K562 treated with DMSO at 1 percent for 4 hours (cell line): ENCODE results near the gene IRGQ. TPM values are rescaled to one million over a fixed set of nuclear protein-coding genes. Genes with fewer than 3 reads are reported as not detected.

Experiments
- total RNA-seq: library from RNA; unstranded; fragments of 300-600 nt; gene quantifications from 2 replicates; pipeline ENCODE4 v1.2.3, GENCODE V29; 2022; ENCODE audit not compliant: insufficient read depth

IRGQ gene, protein sequence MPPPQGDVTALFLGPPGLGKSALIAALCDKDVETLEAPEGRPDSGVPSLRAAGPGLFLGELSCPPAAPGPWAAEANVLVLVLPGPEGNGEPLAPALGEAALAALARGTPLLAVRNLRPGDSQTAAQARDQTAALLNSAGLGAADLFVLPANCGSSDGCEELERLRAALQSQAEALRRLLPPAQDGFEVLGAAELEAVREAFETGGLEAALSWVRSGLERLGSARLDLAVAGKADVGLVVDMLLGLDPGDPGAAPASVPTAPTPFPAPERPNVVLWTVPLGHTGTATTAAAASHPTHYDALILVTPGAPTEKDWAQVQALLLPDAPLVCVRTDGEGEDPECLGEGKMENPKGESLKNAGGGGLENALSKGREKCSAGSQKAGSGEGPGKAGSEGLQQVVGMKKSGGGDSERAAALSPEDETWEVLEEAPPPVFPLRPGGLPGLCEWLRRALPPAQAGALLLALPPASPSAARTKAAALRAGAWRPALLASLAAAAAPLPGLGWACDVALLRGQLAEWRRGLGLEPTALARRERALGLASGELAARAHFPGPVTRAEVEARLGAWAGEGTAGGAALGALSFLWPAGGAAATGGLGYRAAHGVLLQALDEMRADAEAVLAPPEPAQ
- 5.4 and 10.9 TPM in 2 replicates for total RNA-seq

DNA sequence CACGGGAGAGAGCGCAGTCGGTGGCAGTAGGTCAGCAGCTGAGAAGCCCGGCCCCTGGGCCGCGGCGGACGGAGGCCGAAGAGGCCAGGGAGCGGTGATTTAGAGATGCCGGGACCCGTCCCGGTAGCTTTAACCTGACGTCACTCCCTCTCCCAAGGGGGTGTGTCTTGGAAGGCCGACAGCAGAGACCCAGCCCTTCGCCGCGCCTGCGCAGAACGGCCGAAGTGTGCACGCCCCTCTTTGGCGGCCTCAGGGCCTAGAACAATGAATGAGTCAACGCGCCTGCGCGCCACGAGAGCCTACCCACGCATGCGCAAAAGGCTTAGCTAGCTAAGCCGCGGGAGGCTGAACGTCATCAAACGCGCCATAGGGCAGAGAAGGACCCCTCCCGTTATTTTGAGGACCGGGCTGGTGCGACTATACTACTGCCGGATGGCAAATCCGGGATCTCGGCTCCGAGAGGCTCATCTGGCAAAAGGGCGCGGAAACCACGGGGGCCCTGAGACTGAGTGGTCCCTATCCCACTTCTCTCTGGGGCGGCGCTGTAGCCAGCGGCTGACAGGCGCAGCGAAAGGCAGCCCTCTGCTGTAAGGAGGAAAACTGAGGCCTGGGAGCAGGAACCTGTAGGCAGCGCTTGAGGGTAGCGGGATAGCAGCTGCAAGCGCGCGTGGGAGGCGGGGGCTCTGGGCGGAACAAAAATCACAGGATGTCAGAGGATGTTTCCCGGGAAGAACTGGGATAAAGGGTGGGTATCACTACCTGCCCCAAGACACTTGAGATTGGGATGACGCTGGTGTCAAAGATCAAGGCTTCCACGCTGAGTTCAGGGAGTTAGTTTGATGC lies at the start of gene IRGQ, which contains the start of gene ZNF576:
IRGQ (minus strand) TSS at position 136 of the 843 bp plus-strand sequence. CDS start 796 bp downstream, outside the sequence.
ZNF576 (plus strand) TSS at position 597 of the 843 bp plus-strand sequence. CDS start 514 bp downstream, outside the sequence.

DNA sequence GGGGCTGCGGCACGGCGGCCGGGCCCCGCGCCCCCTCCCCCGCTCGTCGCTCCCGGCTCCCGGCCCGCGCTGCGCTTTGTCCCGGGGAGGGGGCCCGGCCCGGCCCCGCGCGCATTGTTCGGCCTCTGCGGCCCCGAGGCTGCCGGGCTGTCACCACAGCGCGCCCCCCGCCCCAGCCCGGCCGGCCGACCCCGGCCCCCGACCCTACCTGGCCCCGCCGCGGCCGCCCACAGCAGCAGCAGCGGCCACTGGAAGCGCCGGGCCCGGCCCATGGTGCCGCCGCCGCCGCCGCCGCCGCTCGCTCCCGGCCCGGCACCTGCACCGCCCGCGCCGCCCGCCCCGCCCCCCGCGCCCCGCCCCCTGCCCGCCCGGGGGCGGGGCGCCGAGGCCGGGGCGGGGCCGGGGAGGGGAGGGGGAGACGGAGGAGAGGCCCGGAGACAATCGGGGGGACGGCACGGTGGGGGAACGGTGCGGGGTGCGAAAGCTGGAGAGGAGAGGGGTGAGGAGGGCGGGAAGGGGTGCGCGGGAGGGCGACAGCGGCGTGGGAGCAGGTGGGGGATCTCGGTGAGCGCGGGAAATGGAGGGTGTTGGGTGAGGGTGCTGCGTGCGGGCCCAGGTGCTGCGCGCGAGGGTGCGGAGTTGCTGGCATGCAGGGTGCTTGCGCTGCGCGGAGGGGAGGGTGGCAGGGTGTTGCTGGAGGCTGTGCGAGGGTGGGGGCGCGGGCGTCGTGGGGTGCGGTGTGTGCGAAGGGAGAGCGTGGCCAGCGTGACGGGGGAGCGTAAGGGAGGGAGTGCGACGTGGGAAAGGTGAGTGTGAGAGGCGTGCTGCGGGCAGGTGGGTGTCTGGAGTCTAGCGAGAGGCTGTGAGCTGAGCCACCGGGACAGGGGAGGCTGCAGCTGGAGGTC lies 43.8 kb upstream of the IRGQ start, which contains the start of gene CADM4:
CADM4 (minus strand) TSS at position 332 of the 905 bp plus-strand sequence; CDS start at position 272, 60 bp downstream.

DNA sequence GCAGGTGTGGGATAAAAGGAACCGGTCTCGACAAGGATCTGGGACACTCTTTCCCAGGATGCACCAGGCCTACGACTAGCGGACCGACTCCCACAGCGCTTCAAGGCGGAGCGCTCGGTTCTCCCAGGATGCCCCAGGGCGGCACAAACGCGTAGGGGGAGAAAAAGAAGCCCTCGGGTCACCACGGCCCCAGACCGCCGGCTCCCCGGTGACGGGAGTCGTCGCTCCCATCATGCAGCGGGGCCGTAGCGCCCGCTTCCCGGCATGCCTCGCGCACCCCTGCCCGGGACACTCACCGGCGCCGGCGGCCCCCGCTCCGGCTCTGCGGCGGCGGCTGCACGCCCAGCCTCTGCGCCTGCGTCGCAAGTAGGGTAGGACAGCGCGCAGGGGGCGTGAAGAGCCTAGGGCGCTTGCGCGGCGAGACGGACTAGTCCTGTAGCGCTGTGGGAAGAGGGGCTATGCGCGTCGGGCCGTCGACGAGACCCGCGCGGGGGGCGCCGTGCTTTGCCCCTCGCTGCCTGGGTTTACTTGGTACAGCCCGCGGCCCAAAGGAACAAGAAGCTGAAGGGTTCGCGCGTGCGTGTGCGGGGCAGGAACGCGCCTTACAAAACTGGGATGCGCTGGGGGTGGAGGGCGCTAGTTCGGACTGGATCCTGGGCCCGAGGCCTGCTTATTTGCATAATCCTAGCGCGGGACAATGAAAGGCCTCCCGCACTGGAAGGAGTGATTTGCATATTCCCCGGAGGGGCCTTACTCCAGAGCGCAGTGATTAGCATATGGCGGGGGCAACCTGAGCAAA lies 23.5 kb upstream of the IRGQ start, which contains the start of gene ZNF428:
ZNF428 (minus strand) TSS at position 368 of the 799 bp plus-strand sequence. CDS start 5,325 bp downstream, outside the sequence.

DNA sequence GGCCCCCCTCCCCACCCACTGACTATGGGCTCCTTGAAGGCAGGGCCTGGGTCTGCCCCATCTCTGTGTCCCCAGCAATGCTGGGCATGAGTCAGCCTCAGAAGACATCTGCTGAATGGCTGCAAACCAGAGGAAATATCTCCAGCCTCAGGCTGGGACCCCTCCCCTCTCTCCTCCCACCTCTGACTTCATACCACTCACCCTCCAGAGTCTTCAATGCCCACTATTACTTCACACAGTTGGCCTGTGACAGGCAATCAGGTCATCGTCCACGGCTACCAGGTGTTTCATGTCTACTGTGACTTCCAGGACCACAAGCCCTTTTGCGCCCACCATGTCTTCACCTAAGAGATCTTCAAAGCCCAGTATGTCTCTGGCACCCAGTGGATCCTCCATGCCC lies 15.9 kb upstream of the IRGQ start, which contains the start of gene SRRM5:
SRRM5 (plus strand) TSS at position 301 of the 400 bp plus-strand sequence; CDS start at position 335, 34 bp downstream.

DNA sequence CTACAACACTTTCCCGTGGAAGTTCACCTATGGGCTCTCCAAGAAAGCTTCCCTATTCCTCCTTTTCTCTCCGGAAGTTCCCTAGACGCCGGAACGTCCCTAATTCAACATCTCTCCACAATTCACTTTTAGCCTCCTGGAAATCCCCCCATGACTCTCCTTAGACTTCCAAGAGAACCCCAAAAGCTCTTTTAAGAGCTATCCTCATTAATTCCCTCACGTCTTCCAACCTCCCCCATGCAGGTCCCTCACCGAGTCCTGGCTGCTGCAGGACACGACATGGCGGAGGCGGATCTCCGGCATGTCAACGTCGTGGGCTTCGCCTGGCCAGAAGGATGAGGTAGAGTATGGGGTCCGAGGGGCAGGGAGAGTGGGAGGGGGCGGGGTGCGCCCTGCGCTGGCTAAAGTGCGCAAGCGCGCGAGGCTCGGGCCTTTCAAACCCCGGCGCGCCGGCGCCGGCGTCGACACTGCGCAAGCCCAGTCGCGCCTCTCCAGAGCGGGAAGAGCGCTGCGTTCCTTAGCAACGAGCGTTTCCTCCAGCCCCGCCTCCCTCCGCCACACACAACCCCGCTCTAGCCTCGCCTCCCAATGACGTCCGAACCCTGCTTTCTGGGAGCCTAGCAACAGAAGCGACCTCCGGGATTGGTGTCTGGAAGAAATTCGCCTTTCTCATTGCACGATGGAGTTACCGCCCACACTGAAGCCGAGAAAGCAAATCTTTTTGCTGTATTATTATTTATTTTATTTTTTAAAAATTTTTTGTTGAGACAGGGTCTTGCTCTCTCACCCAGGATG lies 20.6 kb downstream of the IRGQ start, which contains the start of the genes PINLYP and XRCC1:
PINLYP (plus strand) TSS at position 646 of the 795 bp plus-strand sequence. CDS start 1,391 bp downstream, outside the sequence.
XRCC1 (minus strand) TSS at position 372 of the 795 bp plus-strand sequence; CDS start at position 303, 69 bp downstream.

Other genes starting within 250 kb of the IRGQ start
- not detected in 2 replicates for gene CD177, start 242.4 kb downstream of the IRGQ start, total RNA-seq
- 0.76 and 1.6 TPM in 2 replicates for gene TEX101, start 181.2 kb downstream of the IRGQ start, total RNA-seq
- 1.2 TPM in 1 of 2 replicates, not detected in the other for gene LYPD3, start 130.5 kb downstream of the IRGQ start, total RNA-seq
- 10.0 and 14.5 TPM in 2 replicates for gene PHLDB3, start 91.4 kb downstream of the IRGQ start, total RNA-seq
- 18.3 and 26.5 TPM in 2 replicates for gene ETHE1, start 68.9 kb downstream of the IRGQ start, total RNA-seq
- 0.98 and 1.4 TPM in 2 replicates for gene ZNF575, start 62.9 kb downstream of the IRGQ start, total RNA-seq
- gene XRCC1, start 20.6 kb downstream of the IRGQ start, total RNA-seq: 47.9 and 49.2 TPM in 2 replicates
- 4.8 and 6.7 TPM in 2 replicates for gene PINLYP, start 20.3 kb downstream of the IRGQ start, total RNA-seq
- 6.1 and 6.6 TPM in 2 replicates for gene ZNF576, start 461 bp upstream of the IRGQ start, total RNA-seq
- 0.67 TPM in 1 of 2 replicates, not detected in the other for gene SRRM5, start 16.0 kb upstream of the IRGQ start, total RNA-seq
- gene ZNF428, start 23.5 kb upstream of the IRGQ start, total RNA-seq: 51.8 and 54.5 TPM in 2 replicates
- 2.9 and 4.4 TPM in 2 replicates for gene CADM4, start 43.7 kb upstream of the IRGQ start, total RNA-seq
- gene PLAUR, start 74.0 kb upstream of the IRGQ start, total RNA-seq: 19.7 and 23.4 TPM in 2 replicates
- gene IRGC, start 119.9 kb upstream of the IRGQ start, total RNA-seq: not detected in 2 replicates
- 22.3 and 34.0 TPM in 2 replicates for gene SMG9, start 158.8 kb upstream of the IRGQ start, total RNA-seq
- gene KCNN4, start 184.8 kb upstream of the IRGQ start, total RNA-seq: 7.7 and 16.2 TPM in 2 replicates
- not detected in 2 replicates for gene LYPD5, start 206.3 kb upstream of the IRGQ start, total RNA-seq
- gene ZNF283, start 231.2 kb upstream of the IRGQ start, total RNA-seq: 4.4 and 9.7 TPM in 2 replicates